H1 (cell line): ENCODE results near the gene ASXL2. TPM values are rescaled to one million over a fixed set of nuclear protein-coding genes. Genes with fewer than 3 reads are reported as not detected.
A peak's percentile ranks its signal among the peaks of the same experiment; 100 is the strongest.
"Not testable (repeated sequence)": the region's sequence is repeated elsewhere in the genome, so short reads cannot be mapped to it uniquely, and the experiment has no call there.

Experiments
- CTCF ChIA-PET: fragments of 300-600 bp; sonication (Branson Sonifier 250); formaldehyde crosslinking; loops from one replicate; lab custom pipeline; 2021; ENCODE audit not compliant: partially characterized antibody; lab: Charles Lee
- POLR2A ChIA-PET: fragments of 300-600 bp; sonication (Branson Sonifier 250); formaldehyde crosslinking; loops from one replicate; lab custom pipeline; 2021; ENCODE audit warnings: inconsistent platforms; ENCODE audit not compliant: partially characterized antibody; lab: Charles Lee
- DNase-seq, 2 experiments: peaks; one replicate each; pipeline versions ENCODE4 v3.0.0 to v3.0.0-alpha.2; 2010 to 2022; ENCODE audit warnings: low spot score in 2 of 2, low read depth in 1 of 2, mixed read lengths in 1 of 2
- FAIRE-seq: peaks from 2 replicates; lab custom pipeline; 2011; peaks lifted over from hg19 to GRCh38; lab: Jason Lieb, UNC
- H2AFZ ChIP-seq: 2 replicates; pipeline ENCODE4 v1.8.1; 2012; ENCODE audit warnings: low read length, inconsistent platforms
- H2AK5ac ChIP-seq: 2 replicates; pipeline ENCODE4 v1.6.1; 2013; ENCODE audit warnings: low read depth, low read length
- H2BK120ac ChIP-seq: replicated peaks from 2 replicates; pipeline ENCODE3; 2013; ENCODE audit warnings: low read depth, low read length, inconsistent platforms
- H2BK12ac ChIP-seq: 2 replicates; pipeline ENCODE4 v1.6.1; 2013; ENCODE audit warnings: low read depth, low read length
- H2BK15ac ChIP-seq: 2 replicates; pipeline ENCODE4 v1.6.1; 2013; ENCODE audit warnings: low read length
- H2BK20ac ChIP-seq: 2 replicates; pipeline ENCODE4 v1.6.1; 2013; ENCODE audit warnings: low read length
- H2BK5ac ChIP-seq: 2 replicates; pipeline ENCODE4 v1.6.1; 2013; ENCODE audit warnings: low read depth, low read length
- H3K14ac ChIP-seq: 2 replicates; pipeline ENCODE4 v1.6.1; 2013; ENCODE audit warnings: inconsistent platforms; ENCODE audit not compliant: insufficient read length
- H3K18ac ChIP-seq: 2 replicates; pipeline ENCODE4 v1.6.1; 2013; ENCODE audit warnings: low read length; ENCODE audit errors: extremely low read depth
- H3K23ac ChIP-seq: 2 replicates; pipeline ENCODE4 v1.6.1; 2013; ENCODE audit warnings: inconsistent platforms; ENCODE audit not compliant: insufficient read length
- H3K23me2 ChIP-seq: 2 replicates; pipeline ENCODE4 v1.6.1; 2013; ENCODE audit warnings: low read depth, low read length
- H3K27ac ChIP-seq: 2 replicates; pipeline ENCODE4 v1.6.1; 2011; ENCODE audit warnings: low read depth, low read length, inconsistent platforms
- H3K27me3 ChIP-seq, 4 experiments: replicated peaks in 1 of 4; 1 replicate in 1 of 4; 2 replicates in 3 of 4; pipeline versions ENCODE4 v1.6.1 to v1.8.1; 2011 to 2013; ENCODE audit warnings: low read length in 3 of 4, mild to moderate bottlenecking in 3 of 4, inconsistent platforms in 2 of 4, mixed read lengths in 2 of 4, moderate library complexity in 1 of 4; ENCODE audit not compliant: control insufficient read depth in 3 of 4, insufficient read depth in 3 of 4; ENCODE audit errors: extremely low read depth in 1 of 4
- H3K36me3 ChIP-seq, 4 experiments: 2 replicates each; pipeline versions ENCODE4 v1.6.1 to v1.8.1; 2011 to 2013; ENCODE audit warnings: mild to moderate bottlenecking in 4 of 4, low read length in 3 of 4, moderate library complexity in 2 of 4, control low read depth in 1 of 4, inconsistent platforms in 1 of 4; ENCODE audit not compliant: insufficient read depth in 4 of 4, control insufficient read depth in 2 of 4
- H3K4ac ChIP-seq: replicated peaks from 2 replicates; pipeline ENCODE3; 2013; ENCODE audit warnings: low read length, low read depth, mixed read lengths, inconsistent platforms; ENCODE audit not compliant: insufficient read length
- H3K4me1 ChIP-seq, 4 experiments: replicated peaks in 1 of 4; 1 replicate in 1 of 4; 2 replicates in 3 of 4; pipeline versions ENCODE4 v1.6.1 to v1.8.1; 2011 to 2013; ENCODE audit warnings: low read length in 3 of 4, inconsistent platforms in 2 of 4, mixed read lengths in 1 of 4; ENCODE audit not compliant: insufficient read depth in 4 of 4, control insufficient read depth in 3 of 4
- H3K4me2 ChIP-seq, 2 experiments: 2 replicates each; pipeline versions ENCODE4 v1.6.1 to v1.8.1; 2011 to 2013; ENCODE audit warnings: low read depth in 2 of 2, low read length in 2 of 2, control low read depth in 1 of 2, inconsistent platforms in 1 of 2, mild to moderate bottlenecking in 1 of 2; ENCODE audit not compliant: insufficient read depth in 1 of 2
- H3K4me3 ChIP-seq, 4 experiments: fragments of 200-600, 300-600 bp in 1 of 4; sonication (generic), shearing (Covaris generic), sonication (Bioruptor Twin) in 1 of 4; 2 replicates each; pipeline versions ENCODE4 v1.5.1 to v1.8.1; 2011 to 2016; ENCODE audit warnings: low read length in 4 of 4, low read depth in 3 of 4, control low read depth in 2 of 4, inconsistent platforms in 2 of 4, mild to moderate bottlenecking in 2 of 4, mixed read lengths in 1 of 4, moderate library complexity in 1 of 4; ENCODE audit not compliant: insufficient read depth in 2 of 4; ENCODE audit errors: extremely low read depth in 1 of 4
- H3K56ac ChIP-seq: replicated peaks from 2 replicates; pipeline ENCODE3; 2013; ENCODE audit warnings: low read depth, mild to moderate bottlenecking, mixed read lengths, low read length, inconsistent platforms; ENCODE audit not compliant: insufficient read length
- H3K79me1 ChIP-seq: 2 replicates; pipeline ENCODE4 v1.6.1; 2013; ENCODE audit warnings: low read depth, low read length, control low read depth
- H3K79me2 ChIP-seq, 2 experiments: 2 replicates each; pipeline versions ENCODE4 v1.6.1 to v1.8.1; 2012 to 2013; ENCODE audit warnings: low read length in 2 of 2, mild to moderate bottlenecking in 2 of 2, inconsistent platforms in 1 of 2; ENCODE audit not compliant: insufficient read depth in 2 of 2, control insufficient read depth in 1 of 2
- H3K9ac ChIP-seq, 4 experiments: replicated peaks in 1 of 4; 1 replicate in 1 of 4; 2 replicates in 3 of 4; pipeline versions ENCODE4 v1.6.1 to v1.8.1; 2011 to 2013; ENCODE audit warnings: low read depth in 3 of 4, low read length in 3 of 4, control low read depth in 2 of 4, mild to moderate bottlenecking in 2 of 4, moderate library complexity in 2 of 4, inconsistent platforms in 1 of 4; ENCODE audit errors: extremely low read depth in 1 of 4
- H3K9me3 ChIP-seq, 2 experiments: 2 replicates each; pipeline versions ENCODE4 v1.6.1 to v1.8.1; 2012 to 2013; ENCODE audit warnings: mild to moderate bottlenecking in 2 of 2, moderate library complexity in 2 of 2, control low read depth in 1 of 2, inconsistent platforms in 1 of 2, low read depth in 1 of 2, low read length in 1 of 2, mixed read lengths in 1 of 2; ENCODE audit not compliant: insufficient read depth in 2 of 2
- H4K20me1 ChIP-seq, 2 experiments: replicated peaks in 1 of 2; 2 replicates each; pipeline versions ENCODE3 to v1.8.1; 2011 to 2013; ENCODE audit warnings: inconsistent platforms in 2 of 2, low read length in 2 of 2, mild to moderate bottlenecking in 1 of 2; ENCODE audit not compliant: insufficient read depth in 2 of 2, control insufficient read depth in 1 of 2
- H4K5ac ChIP-seq: 2 replicates; pipeline ENCODE4 v1.6.1; 2013; ENCODE audit warnings: low read length, low read depth, mixed read lengths, inconsistent platforms; ENCODE audit not compliant: insufficient read length
- H4K8ac ChIP-seq: 2 replicates; pipeline ENCODE4 v1.8.0; 2013; ENCODE audit warnings: mild to moderate bottlenecking, moderate library complexity, low read length, inconsistent platforms; ENCODE audit not compliant: insufficient read depth; ENCODE audit errors: extremely low read depth
- H4K91ac ChIP-seq: replicated peaks from 2 replicates; pipeline ENCODE3; 2013; ENCODE audit warnings: low read length, mixed read lengths, inconsistent platforms; ENCODE audit not compliant: insufficient read length
- KDM1A ChIP-seq: fragments of 200-600, 300-600 bp; sonication (generic); IDR thresholded peaks from 2 replicates; pipeline ENCODE4 v1.7.1; 2016; ENCODE audit warnings: mild to moderate bottlenecking, low read length, borderline replicate concordance
- WGBS, 2 experiments: shearing (Covaris generic) in 1 of 2; methylation state at CpG; one replicate each; pipeline versions ENCODE4 v1.1.6 to v1.1.7; 2013 to 2015; ENCODE audit warnings: low lambda C conversion rate in 2 of 2, mixed read lengths in 2 of 2, inconsistent platforms in 1 of 2, low coverage in 1 of 2, missing lambda C conversion rate in 1 of 2; ENCODE audit not compliant: insufficient replicate concordance in 2 of 2, insufficient coverage in 1 of 2, insufficient read length in 1 of 2; ENCODE audit errors: extremely low coverage in 1 of 2, missing lambda C conversion rate in 1 of 2; 5-methylcytosine and 5-hydroxymethylcytosine counted together
- polyA plus RNA-seq, 7 experiments: library from polyadenylated mRNA; depleted of rRNA in 3 of 7; stranded (reverse) in 5 of 7; unstranded in 2 of 7; fragments of >200 nt in 5 of 7; fragments of 200-250 nt in 2 of 7; gene quantifications; 1 replicate in 5 of 7; 2 replicates in 1 of 7; 4 replicates in 1 of 7; pipeline versions ENCODE4 v1.2.1 to v1.2.3, GENCODE V29; 2011 to 2013; ENCODE audit warnings: missing spikeins in 2 of 7, mixed read lengths in 2 of 7
- total RNA-seq: library from RNA; stranded (reverse); fragmentation: NEBNext Ultra II Directional; extraction: Animal tissue kit (Norgen Biotek cat#: 25700); gene quantifications from 2 replicates; pipeline ENCODE4 v1.2.1, GENCODE V29; 2021

ASXL2 gene
- total and polyA plus RNA-seq, 2 of the 8 experiments (the other 6 are each of a cell fraction or from before 2014, with no cell fraction given) = 7.2 to 41.3 TPM

GRCh38 chr2:25913696-25913973 lies 35.3 kb upstream of the ASXL2 start:
- ChIA-PET POLR2A (interaction anchor here (1.1 to 1.3 kb wide), 3 partner anchors 10 to 35 kb away, joined by 3 to 5 read pairs (median 3); partner anchors contain the start of gene ASXL2), CTCF (interaction anchor here (1.8 kb wide), 1 partner anchor 62 kb away, joined by 4 read pairs; no protein-coding TSS in a partner anchor)
- not testable (repeated sequence) for H3K9me3 ChIP-seq, H3K27me3 ChIP-seq, H3K14ac ChIP-seq, FAIRE-seq, H4K91ac ChIP-seq, H2AK5ac ChIP-seq, H4K5ac ChIP-seq, H3K4me1 ChIP-seq, H2BK120ac ChIP-seq, H3K9ac ChIP-seq, H3K36me3 ChIP-seq, H2BK12ac ChIP-seq, H3K4ac ChIP-seq, H2BK15ac ChIP-seq, H3K23ac ChIP-seq, H3K79me1 ChIP-seq, H2BK20ac ChIP-seq, H3K56ac ChIP-seq, H3K79me2 ChIP-seq, DNase-seq, H4K8ac ChIP-seq, H3K27ac ChIP-seq
- peak overlapping the region; percentile 62 to 66 for H3K4me2 ChIP-seq
- WGBS, 2 experiments = 71% methylated on average over 9 of the region's 9 CpGs; no CpG with 5 or more reads in 1 of the 2 experiments
- peak overlapping the region in 2 of 4 experiments; percentile 16 to 42; a peak in 4 of 8 replicates for H3K4me3 ChIP-seq
- 0 out of 2 replicates have a peak overlapping the region, but pooled peaks have one; percentile 52 for H2BK5ac ChIP-seq
- peak; percentile 53; the same call in 1 of the 2 replicates for TF ChIP-seq KDM1A
- TF ChIP-seq, all 59 proteins: peak for 1; not testable (repeated sequence) for 58
- H3K23me2 ChIP-seq, H4K20me1 ChIP-seq, H2AFZ ChIP-seq: not testable (repeated sequence)
- H3K18ac ChIP-seq = peak overlapping the region; percentile 48; the same call in 1 of the 2 replicates
